Stimulated activated CD8-positive, alpha-beta memory T cell treated with anti-CD3 and anti-CD28 coated beads, Interleukin-4, amount 100 ng/mL, for 4 hours (primary cell): ENCODE results near the gene TEX101.

Experiments
- DNase-seq, 2 donors: peaks; one replicate each; pipeline ENCODE4 v3.0.0-alpha.2; 2020; ENCODE audit warnings: low read depth in 2 of 2, low spot score in 1 of 2

Gene TEX101

GRCh38 chr19:43445426-43445825 lies 30.7 kb downstream of the TEX101 start:
- no peak for DNase-seq

- DNase-seq, result peak; percentile 60 to 71
Measured at GRCh38 chr19:43446746-43447489, 32.2 kb downstream of the TEX101 start.

GRCh38 chr19:43447655-43448054 lies 33.0 kb downstream of the TEX101 start:
- DNase-seq, result no peak

GRCh38 chr19:43450545-43450997 lies 35.9 kb downstream of the TEX101 start:
- DNase-seq, result no peak

DNA sequence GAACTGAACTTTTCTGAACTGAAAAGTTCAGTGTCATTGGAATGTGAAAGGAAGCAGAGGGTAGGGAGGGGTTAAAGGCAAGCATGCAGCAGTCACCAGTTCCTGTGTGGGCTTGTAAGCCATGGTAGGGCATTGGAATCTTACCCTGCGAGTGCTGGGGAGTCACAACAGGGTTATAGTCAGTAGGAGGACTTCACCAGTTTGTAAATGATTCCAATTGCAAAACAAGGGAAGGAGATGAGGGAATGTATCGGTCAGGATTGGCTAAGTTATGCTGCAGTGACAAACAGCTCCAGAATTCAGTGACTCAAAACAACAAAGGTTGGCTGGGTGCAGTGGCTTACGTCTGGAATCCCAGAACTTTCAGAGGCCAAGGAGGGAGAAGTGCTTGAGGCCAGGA lies 37.9 kb downstream of the TEX101 start:
- DNase-seq, result no peak

GRCh38 chr19:43454031-43454430 lies 39.3 kb downstream of the TEX101 start:
- no peak for DNase-seq

- no peak for DNase-seq
Measured at GRCh38 chr19:43455321-43456113, 40.8 kb downstream of the TEX101 start.

GRCh38 chr19:43457809-43458208 lies 43.1 kb downstream of the TEX101 start:
- no peak for DNase-seq

DNA sequence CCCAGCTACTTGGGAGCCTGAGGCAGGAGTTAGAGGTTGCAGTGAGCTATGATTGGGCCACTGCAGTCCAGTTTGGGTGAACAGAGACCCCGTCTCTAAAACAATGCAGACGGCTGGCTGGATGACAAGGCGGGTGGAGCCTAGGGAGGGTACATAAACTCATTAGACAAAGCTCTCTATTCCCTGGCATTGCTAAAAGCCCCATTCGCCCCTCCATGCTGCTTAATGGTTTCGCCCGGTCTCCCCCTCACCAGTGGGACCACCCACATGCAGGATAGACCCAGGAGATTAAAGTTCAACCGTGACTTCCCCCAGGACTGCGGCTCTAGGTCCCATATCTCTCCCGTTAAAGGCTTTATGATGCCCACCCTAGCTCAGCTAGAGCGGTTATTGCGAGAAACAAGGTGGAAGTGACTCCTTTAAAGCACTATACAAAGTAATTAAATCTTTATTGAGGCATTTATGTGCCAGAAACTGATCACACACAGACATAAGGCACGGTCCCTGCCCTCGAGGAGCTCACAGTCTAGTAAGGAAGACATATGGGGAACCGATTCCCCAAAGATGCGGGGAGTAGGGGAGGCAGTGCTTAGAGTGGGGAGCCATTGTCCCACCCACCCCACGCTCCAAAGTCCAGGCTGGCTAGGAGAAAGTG lies 45.8 kb downstream of the TEX101 start:
- DNase-seq, result no peak

- DNase-seq, result no peak
Measured at GRCh38 chr19:43461303-43461702, 46.6 kb downstream of the TEX101 start.

GRCh38 chr19:43462383-43462782 lies 47.7 kb downstream of the TEX101 start:
- no peak for DNase-seq

GRCh38 chr19:43462785-43463380 lies 48.2 kb downstream of the TEX101 start:
- DNase-seq, result no peak

DNA sequence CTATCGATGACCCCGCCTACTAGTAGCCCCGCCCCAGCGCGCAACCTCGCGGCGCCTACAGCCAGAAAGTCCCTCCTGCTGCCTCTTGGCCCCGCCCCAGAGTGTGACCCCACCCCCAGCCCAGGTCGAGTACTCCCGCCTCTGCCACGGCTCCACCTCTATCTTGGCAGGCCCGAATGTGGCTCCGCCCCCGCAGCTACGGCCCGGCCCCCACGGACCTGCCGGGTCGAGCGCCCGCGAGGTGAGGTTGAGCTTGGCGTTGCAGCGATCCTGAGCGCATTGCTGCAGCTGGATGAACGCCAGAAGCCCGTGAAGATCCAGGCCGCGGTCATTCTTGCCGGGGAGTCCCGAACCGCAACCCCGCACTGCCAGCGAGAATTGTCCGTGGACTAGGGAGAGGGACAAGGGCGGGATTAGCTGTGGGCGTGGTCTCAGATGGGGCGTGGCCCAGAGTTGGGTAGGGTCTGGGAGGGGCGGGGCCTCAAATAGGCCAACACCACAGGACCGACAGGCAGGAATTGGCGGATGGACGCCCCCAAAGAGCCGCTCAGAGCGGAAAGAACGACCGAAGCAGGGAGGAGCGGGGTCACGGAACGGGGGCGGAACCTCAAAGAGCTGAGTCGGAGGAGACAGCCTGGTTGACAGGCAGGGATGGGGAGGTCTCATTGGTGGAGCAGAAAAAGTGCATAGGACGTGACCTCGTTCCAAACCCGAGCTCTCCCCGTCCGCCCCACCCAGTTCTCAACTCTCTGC lies 48.9 kb downstream of the TEX101 start:
- DNase-seq, result peak; percentile 99

GRCh38 chr19:43464134-43464775 lies 49.6 kb downstream of the TEX101 start:
- DNase-seq, result peak in 1 of 2 donors; percentile 51

- no peak for DNase-seq
Measured at GRCh38 chr19:43465468-43466120, 50.9 kb downstream of the TEX101 start, which contains the start of gene LYPD3. Gene LYPD3, minus strand, starts transcription at chr19:43465608. Its CDS starts 37 bp downstream, at chr19:43465571.

GRCh38 chr19:43466793-43467192 lies 52.1 kb downstream of the TEX101 start:
- no peak for DNase-seq

DNA sequence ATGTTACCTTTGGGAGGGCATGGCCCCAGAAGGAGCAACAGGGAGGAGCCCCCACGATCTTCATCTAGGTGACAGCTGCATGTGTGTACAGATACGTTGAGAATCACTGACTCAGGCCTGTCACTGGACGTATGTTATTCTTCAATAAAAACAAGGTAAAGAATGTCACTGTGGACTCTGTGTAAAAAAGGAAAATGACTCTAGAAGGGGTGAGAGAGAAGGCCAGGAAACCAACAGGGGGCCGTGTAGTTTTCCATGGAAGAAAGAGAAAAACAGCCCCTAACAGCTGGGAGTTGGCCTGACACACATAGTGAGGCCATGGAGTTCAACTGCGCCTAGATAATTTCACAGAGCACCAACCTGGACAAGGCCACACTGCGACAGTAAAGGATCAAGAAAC lies 52.6 kb downstream of the TEX101 start:
- no peak for DNase-seq

GRCh38 chr19:43467730-43468129 lies 53.0 kb downstream of the TEX101 start:
- DNase-seq, result no peak
